NCI-H2107 treated with DMSO at 0.1 percent for 48 hours (cell line): Measurements from ENCODE around the gene B3GNT4.
"Not testable (repeated sequence)": the region's sequence is repeated elsewhere in the genome, so short reads cannot be mapped to it uniquely, and the experiment has no call there.

Experiments used
- DNase-seq: peaks from one replicate; lab custom pipeline; 2025; ENCODE audit not compliant: unreplicated experiment; lab: John Stamatoyannopoulos, UW

The B3GNT4 gene

DNA sequence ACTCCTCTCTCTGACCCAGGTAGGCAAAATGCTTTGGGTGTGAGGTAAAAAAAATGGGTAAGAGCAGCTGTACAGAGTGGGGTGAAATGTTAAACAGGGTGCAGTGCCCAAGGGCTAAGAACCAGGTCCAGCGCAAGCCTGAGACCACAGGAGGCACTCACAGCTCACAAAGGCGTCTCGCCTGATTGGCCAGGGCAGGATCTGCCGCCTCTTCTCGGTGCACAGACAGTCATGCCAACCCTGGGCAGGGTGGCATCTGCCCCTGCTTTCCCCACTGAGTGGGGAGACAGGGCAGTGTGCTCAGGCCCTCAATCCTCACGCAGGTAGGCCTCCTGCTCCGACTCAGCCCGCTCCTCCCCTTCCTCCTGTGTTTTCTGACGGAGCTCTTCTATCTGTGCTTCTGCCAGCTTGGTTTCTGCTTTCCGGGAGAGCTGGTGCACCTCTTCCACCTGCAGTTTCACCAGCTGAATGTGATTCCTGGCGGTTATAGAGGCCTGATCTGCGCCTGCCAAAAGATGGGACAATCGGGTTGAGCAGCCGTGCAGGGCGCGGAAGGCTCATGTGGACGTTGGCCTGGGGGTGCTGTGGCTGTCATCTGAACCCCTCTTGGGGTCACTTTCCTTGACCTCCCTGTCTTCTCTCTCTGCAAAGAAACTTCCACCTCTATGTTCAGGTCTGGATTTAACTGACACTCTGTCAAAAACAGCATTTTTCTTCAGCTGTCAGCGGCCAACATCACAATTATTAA lies 4.7 kb downstream of the B3GNT4 start:
- DNase-seq = no peak

DNA sequence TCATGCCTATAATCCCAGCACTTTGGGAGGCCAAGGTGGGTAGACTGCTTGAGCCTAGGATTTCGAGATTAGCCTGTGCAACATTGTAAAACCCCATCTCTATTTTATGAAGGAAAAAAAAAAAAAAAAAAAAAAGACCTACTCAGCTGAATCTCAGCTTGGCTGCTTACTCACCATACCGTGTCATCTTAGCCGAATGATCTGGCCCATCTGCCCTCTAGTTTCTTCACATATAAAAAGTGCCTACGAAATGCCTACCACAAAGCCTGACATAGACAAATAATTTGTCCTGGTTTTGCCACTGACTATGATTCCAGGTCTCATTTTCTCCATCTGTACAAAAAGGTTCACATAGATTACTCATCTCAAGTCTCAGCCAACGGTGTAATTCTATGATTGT lies 12.3 kb downstream of the B3GNT4 start:
- no peak for DNase-seq

DNA sequence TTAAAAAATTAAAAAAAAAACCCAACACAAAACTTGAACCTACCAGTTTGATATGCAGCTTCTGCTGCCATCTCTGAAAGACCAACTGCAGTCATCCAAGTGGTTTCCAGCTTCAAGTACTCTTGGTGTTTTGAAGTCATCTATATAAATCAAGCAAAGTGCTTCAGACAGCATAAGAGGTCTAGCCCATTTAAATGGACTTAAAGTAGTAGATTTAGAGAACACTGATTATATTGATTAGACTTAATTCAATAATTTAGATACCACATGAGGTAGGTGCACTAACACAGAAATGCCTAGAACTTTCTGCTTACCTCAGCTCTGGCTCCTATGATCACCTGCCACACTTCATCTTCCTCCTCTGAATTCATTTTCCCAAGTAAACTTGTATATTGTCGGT lies 12.9 kb downstream of the B3GNT4 start:
- no peak for DNase-seq

DNA sequence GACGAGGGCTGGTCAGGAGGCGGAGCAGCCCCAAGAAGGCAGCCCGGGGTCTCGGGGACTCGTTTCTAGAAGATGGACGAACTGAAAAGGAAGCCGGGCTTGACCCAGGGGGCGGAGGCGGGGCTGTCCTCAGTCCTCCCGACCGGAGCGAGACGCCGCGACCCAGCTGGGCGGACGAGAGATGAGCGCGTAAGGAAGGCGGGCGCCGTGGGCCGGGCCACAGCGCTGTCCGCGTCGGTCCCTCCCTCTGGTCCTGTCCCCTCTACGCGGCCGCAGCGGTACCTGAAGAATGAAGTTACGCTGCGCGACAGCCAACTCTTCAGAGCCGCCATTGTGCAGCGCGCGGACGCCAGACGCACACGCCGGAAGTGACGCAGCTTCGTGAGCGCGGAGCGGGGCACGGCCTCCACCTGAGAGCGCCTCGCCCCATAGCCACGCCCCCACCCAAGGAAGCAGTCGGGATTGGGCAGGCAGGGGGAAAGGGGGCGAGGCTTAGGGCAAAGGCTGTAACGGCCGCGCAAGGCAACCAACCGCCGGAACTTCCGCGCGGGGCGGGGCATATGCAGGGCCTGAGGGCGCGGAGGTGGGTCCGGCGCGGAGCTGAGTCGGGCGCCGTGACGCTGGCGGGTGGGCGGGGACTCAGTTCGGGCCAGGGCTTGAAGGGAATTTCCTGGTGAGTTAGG lies 22.3 kb downstream of the B3GNT4 start, which contains the start of gene DIABLO:
TSS of gene DIABLO (minus strand) at position 370 of the 683 bp plus-strand sequence. CDS start at position 332, 38 bp downstream.
- DNase-seq = peak; percentile 96

DNA sequence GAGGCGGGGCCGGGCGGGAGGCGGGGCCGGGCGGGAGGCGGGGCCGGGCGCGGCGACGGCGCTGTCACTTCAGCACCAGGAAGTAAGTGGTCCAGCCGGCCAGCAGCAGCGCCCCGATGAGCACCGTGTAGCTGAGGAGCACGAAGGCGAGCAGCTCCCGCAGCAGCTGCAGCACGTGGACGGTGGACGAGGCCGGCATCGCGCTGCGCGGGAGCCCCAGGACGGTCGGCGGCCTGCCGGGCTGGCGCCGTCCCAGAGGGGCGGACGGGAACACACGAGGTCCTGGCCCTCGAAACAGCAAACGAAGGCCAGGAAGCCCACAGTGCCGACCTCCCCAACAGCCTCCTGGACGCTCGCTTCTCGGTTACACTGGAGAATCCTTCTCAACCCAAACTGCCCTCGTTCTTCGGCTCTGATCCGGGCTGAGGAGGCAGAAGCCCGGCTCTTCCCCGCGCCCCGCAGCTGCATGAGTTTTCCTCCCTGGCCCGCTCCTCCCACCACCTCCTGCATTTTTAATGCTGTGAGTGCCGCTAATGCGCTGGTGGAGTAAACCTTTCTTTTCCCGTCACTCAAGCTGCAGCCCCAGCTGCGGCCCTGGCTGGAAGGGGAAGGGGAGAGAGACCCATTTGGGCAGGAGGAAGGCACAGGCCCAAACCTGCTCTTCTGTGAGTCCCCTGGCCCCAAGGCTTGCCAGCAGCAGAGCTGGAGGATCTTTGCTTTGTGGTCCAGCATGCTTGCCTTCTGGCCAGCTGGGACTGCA lies 23.0 kb downstream of the B3GNT4 start:
- DNase-seq = no peak

DNA sequence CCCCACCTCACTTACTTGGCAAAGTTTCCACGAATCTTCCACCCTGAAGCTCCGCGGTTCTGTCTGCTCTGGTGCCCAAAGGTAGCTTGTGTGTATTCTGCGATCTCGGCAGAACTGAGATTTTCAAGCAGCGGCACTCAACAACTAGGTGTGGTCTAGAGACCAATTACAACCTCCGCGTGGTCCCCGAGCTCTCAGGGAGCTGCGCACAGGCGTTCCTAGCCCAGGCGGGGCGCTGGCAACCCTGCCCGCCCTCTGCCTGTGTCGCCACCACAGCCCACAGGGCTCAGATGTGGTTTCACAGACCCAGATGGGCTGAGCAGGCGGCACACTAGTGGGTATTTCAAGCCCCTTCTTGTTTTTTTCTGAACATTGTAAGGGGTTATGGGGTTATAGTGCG lies 23.8 kb downstream of the B3GNT4 start:
- DNase-seq = no peak

DNA sequence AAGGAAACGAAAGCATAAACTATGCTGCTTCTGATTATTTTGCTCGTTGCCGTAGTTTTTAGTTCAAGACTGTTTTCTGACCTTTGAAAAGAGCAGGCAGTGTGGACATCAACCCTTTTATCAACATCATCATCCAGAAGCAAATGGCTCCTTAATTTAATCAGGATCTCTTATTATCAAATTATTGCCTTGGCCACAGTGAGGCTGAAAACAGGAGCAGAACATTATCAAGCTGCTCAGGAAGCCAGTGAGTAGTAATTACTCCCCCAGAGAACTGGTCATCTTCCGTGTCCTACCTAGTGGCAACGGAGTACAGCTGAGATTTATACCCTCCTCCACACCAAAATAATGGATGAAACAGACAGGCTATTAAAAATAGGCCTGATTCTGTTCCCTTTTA lies 24.6 kb downstream of the B3GNT4 start:
- no peak for DNase-seq

DNA sequence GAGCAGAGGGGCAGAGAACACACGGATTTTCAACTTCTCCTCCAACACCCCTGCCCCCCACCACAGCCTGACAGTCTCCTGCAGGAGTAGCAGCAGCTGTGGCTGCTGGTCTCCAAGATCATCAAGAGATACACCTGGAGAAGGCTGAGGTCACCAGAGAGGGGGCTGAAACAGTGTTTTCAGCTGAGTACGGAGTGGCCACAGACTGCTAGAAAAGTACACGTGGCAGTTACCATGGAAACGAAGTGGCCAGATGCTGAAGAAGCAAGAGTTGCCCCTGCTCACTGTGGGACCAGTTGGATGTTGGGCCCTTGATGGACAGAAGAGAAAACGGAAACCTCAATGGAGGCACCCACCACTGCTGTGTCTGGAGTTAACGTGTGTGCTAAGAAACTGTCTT lies 27.3 kb downstream of the B3GNT4 start:
- DNase-seq = no peak

DNA sequence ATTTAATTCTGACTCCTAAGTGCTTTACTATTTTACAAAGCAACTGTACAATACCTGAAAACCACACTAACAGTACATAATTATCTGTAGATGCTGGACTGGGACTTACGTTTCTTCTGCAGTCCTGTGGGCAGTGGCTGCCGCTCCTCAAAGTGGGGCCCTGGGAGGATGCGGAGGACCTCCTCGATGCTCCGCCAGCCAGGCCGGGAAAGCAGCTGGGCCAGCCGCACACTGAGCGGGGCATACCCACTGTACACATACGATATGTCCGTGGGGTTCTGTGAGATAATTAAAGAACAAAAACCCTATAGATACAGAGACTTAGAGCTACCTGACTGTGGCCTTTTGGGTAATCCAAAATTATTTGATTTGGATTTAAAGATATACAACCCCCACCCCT lies 29.2 kb downstream of the B3GNT4 start:
- peak; percentile 52 for DNase-seq

DNA sequence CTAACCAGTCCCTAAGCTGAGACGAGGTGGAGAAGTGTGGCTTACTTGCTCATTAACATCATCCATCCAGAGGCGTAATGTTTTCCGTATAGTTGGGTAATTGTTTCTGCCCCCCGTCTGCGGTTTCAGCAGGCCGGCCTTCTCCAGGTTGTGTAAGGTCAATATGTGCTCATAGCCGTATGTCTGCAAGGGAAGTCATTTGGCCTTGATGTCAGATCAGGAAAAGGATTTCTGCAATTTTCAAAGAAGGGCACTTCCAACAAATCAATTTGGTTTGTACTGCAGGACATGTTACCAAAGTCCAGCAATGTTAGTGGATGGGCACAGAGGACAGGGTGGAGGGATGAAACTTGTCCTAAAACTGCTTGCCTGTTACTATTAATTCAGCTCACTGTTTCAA lies 32.2 kb downstream of the B3GNT4 start:
- DNase-seq = no peak

DNA sequence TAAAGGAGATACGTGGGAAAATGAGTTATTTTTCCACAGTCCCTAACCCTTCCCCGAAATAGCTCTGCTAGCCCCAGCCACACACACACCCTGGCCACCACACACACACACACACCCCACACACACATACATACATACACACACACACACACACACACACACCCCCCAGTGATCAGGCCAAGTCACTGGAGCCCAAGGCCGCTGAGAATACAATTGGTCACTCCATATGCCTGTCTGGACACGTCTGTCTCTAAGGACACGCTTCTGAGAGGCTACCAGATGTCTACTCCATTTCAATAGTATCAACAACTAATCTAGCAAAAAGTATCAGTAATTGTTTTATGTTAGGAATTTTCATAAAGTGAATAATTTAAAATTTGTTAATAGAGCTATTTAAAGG lies 35.4 kb downstream of the B3GNT4 start:
- no peak for DNase-seq

DNA sequence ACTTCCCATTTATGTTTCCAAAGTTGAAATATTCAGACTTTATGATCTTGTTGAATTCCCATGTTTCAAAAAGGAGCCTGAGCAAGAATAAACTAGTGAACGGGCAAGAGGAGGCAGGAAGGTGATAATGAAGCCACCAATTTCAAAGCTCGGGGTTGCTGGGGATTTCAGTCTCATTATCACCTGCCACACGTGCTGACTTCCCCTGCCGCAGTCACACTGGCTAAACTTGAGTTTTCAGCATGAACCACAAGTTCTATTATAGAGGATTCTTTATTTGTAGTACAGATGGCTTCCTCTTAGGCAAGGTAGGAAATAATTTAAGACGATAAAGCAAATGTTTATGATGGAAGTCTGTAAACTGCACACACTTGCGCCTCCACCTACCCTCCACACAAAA lies 40.5 kb downstream of the B3GNT4 start:
- DNase-seq = no peak

DNA sequence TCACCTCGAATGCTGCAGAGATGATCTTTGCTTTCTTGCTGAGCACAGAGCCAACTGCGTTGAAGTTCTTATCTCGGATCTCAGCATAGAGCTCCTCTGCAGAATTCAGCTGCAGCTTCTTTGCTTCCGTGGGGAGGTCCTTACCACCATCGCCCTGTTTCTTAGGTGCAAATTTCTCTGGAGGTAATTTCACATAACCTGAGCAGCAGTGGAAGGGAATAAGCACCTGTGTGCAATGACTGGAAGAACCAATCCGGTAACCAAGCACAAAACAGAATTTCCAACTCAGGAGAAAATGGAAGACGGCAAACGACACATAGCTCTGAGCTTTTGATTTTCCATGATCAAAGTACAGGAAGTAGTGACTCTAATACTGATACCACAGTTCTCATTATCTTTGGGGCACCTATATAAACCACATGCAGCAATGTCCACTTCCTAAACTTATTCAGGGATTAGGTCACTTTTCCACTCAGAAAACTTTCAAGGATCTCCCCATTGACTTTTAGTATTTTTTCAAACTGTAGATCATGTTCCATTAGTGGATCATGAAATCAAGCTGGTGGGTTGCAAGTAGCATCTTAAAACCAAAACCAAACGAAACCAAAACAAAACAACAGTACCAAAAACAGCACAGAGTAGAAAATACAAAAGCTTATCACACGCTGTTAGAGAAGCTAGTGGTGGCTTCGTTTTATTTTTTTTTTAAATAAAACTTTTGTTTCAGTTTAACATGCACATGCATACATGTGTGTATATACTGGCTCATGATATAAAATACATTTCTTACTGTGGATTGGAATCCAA lies 41.3 kb downstream of the B3GNT4 start:
- DNase-seq = no peak

DNA sequence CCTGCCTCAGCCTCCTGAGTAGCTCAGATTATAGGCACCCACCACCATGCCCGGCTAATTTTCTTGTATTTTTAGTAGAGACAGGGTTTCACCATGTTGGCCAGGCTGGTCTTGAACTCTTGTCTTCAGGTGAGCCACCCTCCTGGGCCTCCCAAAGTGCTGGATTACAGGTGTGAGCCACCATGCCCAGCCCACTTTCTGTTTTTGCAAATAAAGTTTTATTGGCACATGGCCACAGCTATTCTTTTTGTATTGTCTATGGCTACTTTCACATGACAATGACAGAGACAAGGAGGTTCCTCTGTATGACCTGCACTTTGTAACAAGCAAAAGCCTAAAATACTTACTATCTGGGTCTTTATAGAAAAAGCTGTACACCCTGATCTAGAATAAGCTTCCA lies 42.0 kb downstream of the B3GNT4 start:
- DNase-seq = no peak

DNA sequence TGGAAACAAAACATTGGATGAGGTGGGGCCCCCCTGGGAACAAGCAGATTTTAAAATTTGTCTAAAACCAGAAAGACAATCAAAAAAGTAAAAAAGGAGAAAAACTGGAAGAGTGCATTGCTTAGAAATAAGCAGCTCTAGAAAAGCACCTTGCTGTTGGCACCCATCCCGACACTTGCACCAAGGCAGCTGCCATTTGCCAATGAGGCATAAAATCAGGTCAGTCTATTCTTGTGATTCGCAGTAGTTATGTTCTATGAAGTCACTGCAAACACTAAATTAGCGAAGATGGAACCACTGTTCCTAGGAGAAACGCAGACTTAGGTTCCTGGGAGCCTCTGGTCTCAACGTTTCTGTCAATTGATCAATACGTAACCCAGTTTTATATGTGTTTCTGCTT lies 46.5 kb downstream of the B3GNT4 start:
- DNase-seq = no peak

DNA sequence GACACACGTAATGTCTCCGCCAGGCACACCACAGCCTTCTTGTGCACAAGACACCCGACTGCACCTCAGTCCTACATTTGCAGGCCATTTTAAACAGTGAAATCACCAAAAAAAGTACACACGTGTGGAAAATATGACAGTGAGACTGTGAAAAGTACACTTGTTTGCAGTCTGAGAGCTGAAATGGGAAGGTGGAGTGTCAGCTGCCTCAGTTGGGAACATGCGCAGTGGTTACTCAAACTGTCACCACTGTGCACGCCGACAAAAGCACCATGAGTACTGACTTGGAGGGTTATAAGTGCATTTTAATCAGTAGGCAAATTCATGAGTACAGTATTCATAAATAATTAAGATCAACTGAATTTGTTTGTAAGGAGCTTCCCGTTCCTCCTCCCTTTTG lies 47.0 kb downstream of the B3GNT4 start:
- DNase-seq = no peak

DNA sequence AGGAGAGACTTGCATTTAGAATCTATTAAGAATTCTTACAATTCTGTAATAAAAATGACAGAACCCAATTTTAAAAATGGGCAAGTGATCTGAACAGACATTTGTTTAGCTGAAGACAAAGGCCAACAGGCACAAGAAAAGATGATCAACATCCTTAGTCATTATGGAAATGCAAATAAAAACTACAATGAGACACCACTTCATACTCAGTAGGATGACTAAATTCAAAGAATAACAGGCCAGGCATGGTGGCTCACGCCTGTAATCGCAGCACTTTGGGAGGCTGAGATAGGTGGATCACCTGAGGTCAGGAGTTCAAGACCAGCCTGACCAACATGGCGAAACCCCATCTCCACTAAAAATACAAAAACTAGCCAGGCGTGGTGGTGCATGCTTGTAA lies 55.0 kb downstream of the B3GNT4 start:
- not testable (repeated sequence) for DNase-seq
